ENCODE data around the gene RASGRP3.

- TF ChIP-seq CTCF (IDR thresholded peaks at IDR 0.05) (no peak), SIN3A (IDR thresholded peaks at IDR 0.05; ENCODE audit: borderline replicate concordance, low read depth, low read length) (no peak), TEAD4 (IDR thresholded peaks at IDR 0.05; ENCODE audit: borderline replicate concordance, insufficient read depth) (peak; percentile 21; the same call in 1 of the 2 replicates), POLR2AphosphoS5 (IDR thresholded peaks at IDR 0.05; ENCODE audit: low read depth, low read length) (no peak), YY1 (IDR thresholded peaks at IDR 0.05; ENCODE audit: low read depth) (no peak; the same call in 1 of the 2 replicates), RAD21 (IDR thresholded peaks at IDR 0.05; ENCODE audit: low read length) (no peak), MEF2A (IDR thresholded peaks at IDR 0.05; ENCODE audit: borderline replicate concordance, low read depth) (no peak), FOXJ3 (CRISPR knock-in tag; IDR thresholded peaks at IDR 0.05) (no peak), GATA2 (CRISPR knock-in tag; IDR thresholded peaks at IDR 0.05) (no peak), EZH2phosphoT487 (IDR thresholded peaks at IDR 0.05; ENCODE audit: borderline replicate concordance, low read depth) (no peak), EP300 (IDR thresholded peaks at IDR 0.05; ENCODE audit: borderline replicate concordance in 1 of 2, low read depth in 1 of 2, low read length in 1 of 2) (no peak)
- TF ChIP-seq, protein P1, sequence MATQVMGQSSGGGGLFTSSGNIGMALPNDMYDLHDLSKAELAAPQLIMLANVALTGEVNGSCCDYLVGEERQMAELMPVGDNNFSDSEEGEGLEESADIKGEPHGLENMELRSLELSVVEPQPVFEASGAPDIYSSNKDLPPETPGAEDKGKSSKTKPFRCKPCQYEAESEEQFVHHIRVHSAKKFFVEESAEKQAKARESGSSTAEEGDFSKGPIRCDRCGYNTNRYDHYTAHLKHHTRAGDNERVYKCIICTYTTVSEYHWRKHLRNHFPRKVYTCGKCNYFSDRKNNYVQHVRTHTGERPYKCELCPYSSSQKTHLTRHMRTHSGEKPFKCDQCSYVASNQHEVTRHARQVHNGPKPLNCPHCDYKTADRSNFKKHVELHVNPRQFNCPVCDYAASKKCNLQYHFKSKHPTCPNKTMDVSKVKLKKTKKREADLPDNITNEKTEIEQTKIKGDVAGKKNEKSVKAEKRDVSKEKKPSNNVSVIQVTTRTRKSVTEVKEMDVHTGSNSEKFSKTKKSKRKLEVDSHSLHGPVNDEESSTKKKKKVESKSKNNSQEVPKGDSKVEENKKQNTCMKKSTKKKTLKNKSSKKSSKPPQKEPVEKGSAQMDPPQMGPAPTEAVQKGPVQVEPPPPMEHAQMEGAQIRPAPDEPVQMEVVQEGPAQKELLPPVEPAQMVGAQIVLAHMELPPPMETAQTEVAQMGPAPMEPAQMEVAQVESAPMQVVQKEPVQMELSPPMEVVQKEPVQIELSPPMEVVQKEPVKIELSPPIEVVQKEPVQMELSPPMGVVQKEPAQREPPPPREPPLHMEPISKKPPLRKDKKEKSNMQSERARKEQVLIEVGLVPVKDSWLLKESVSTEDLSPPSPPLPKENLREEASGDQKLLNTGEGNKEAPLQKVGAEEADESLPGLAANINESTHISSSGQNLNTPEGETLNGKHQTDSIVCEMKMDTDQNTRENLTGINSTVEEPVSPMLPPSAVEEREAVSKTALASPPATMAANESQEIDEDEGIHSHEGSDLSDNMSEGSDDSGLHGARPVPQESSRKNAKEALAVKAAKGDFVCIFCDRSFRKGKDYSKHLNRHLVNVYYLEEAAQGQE (IDR thresholded peaks at IDR 0.05; ENCODE audit: low read depth, low read length): no peak
- TF ChIP-seq, protein P2, sequence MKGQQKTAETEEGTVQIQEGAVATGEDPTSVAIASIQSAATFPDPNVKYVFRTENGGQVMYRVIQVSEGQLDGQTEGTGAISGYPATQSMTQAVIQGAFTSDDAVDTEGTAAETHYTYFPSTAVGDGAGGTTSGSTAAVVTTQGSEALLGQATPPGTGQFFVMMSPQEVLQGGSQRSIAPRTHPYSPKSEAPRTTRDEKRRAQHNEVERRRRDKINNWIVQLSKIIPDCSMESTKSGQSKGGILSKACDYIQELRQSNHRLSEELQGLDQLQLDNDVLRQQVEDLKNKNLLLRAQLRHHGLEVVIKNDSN (IDR thresholded peaks at IDR 0.05; ENCODE audit: borderline replicate concordance, low read depth): no peak
Observed at GRCh38 chr2:33484042-33484621, 7.7 kb downstream of the RASGRP3 start.

Measured in SK-N-SH (cell line).